HepG2 (cell line): ENCODE measurements around the gene MLH1. TPM values are rescaled to one million over a fixed set of nuclear protein-coding genes. Genes with fewer than 3 reads are reported as not detected.

ENCODE experiments used
- ATAD3A ChIP-seq: sonication (generic); formaldehyde crosslinking; IDR thresholded peaks from 2 replicates; pipeline ENCODE4 v1.4.0; 2020; ENCODE audit warnings: missing genetic modification reagents
- BORCS8-MEF2B ChIP-seq: sonication (generic); formaldehyde crosslinking; IDR thresholded peaks from 2 replicates; pipeline ENCODE4 v1.8.0; 2022; ENCODE audit warnings: mild to moderate bottlenecking, missing genetic modification reagents
- ELF3 ChIP-seq: IDR thresholded peaks from 2 replicates; pipeline ENCODE4 v1.6.1; 2016; ENCODE audit warnings: missing genetic modification reagents, missing compliant biosample characterization
- HIVEP1 ChIP-seq: sonication (generic); formaldehyde crosslinking; IDR thresholded peaks from 2 replicates; pipeline ENCODE4 v1.4.0; 2020; ENCODE audit warnings: mild to moderate bottlenecking, missing genetic modification reagents
- ISX ChIP-seq: sonication (generic); formaldehyde crosslinking; conservative IDR thresholded peaks from 2 replicates; pipeline ENCODE4 v1.5.0; 2020; ENCODE audit warnings: missing genetic modification reagents
- KDM2A ChIP-seq: sonication (generic); formaldehyde crosslinking; IDR thresholded peaks from 2 replicates; pipeline ENCODE4 v1.4.0; 2020; ENCODE audit warnings: low read depth, missing genetic modification reagents, borderline replicate concordance
- NCOA2 ChIP-seq: sonication (generic); formaldehyde crosslinking; IDR thresholded peaks from 2 replicates; pipeline ENCODE4 v1.8.0; 2022; ENCODE audit warnings: inconsistent platforms
- NFYB ChIP-seq: sonication (generic); formaldehyde crosslinking; IDR thresholded peaks from 2 replicates; pipeline ENCODE4 v1.4.0; 2020; ENCODE audit warnings: missing genetic modification reagents
- SCMH1 ChIP-seq: sonication (generic); formaldehyde crosslinking; IDR thresholded peaks from 2 replicates; pipeline ENCODE4 v1.9.0; 2021; ENCODE audit warnings: missing genetic modification reagents, mild to moderate bottlenecking, borderline replicate concordance
- SIN3B ChIP-seq: fragments of 150-350 bp; IDR thresholded peaks from 2 replicates; pipeline ENCODE4 v1.6.1; 2014; ENCODE audit warnings: low read length
- SMARCE1 ChIP-seq: fragments of 450-650 bp; IDR thresholded peaks from 2 replicates; pipeline ENCODE4 v1.6.1; 2017; ENCODE audit warnings: borderline replicate concordance
- SOX13 ChIP-seq, 3 experiments: fragments of 450-650 bp in 1 of 3; sonication (generic) in 1 of 3; formaldehyde crosslinking in 1 of 3; IDR thresholded peaks in 2 of 3; conservative IDR thresholded peaks in 1 of 3; 2 replicates each; pipeline versions ENCODE4 v1.5.0 to v1.6.1; 2016 to 2020; ENCODE audit warnings: antibody characterized with exemption in 1 of 3, mild to moderate bottlenecking in 1 of 3, missing compliant biosample characterization in 1 of 3, missing genetic modification reagents in 1 of 3, moderate library complexity in 1 of 3
- SOX6 ChIP-seq, 2 experiments: fragments of 450-650 bp in 1 of 2; sonication (generic) in 1 of 2; formaldehyde crosslinking in 1 of 2; IDR thresholded peaks; 2 replicates each; pipeline versions ENCODE4 v1.4.0 to v1.6.1; 2017 to 2020; ENCODE audit warnings: antibody characterized with exemption in 1 of 2, mild to moderate bottlenecking in 1 of 2, missing genetic modification reagents in 1 of 2
- SP4 ChIP-seq: sonication (generic); formaldehyde crosslinking; IDR thresholded peaks from 2 replicates; pipeline ENCODE4 v1.8.1; 2023; ENCODE audit warnings: mild to moderate bottlenecking, missing genetic modification reagents
- TGIF2 ChIP-seq: IDR thresholded peaks from 2 replicates; pipeline ENCODE4 v1.6.1; 2016; ENCODE audit warnings: control low read depth, missing compliant biosample characterization
- U2AF1 ChIP-seq: fragments of 200-400 bp; formaldehyde crosslinking; optimal IDR thresholded peaks from 2 replicates; pipeline ENCODE3; 2017; ENCODE audit warnings: mild to moderate bottlenecking, low read depth, low read length
- ZIK1 ChIP-seq: sonication (generic); formaldehyde crosslinking; IDR thresholded peaks from 2 replicates; pipeline ENCODE4 v1.5.0; 2020; ENCODE audit warnings: mild to moderate bottlenecking, low read depth, missing genetic modification reagents, borderline replicate concordance
- ZMYM3 ChIP-seq: sonication (generic); formaldehyde crosslinking; IDR thresholded peaks from 2 replicates; pipeline ENCODE4 v1.5.1; 2020; ENCODE audit warnings: mild to moderate bottlenecking, missing genetic modification reagents
- ZNF253 ChIP-seq: sonication (generic); formaldehyde crosslinking; IDR thresholded peaks from 2 replicates; pipeline ENCODE4 v1.8.0; 2022; ENCODE audit warnings: mild to moderate bottlenecking, missing genetic modification reagents, borderline replicate concordance
- ZNF331 ChIP-seq: sonication (generic); formaldehyde crosslinking; IDR thresholded peaks from 2 replicates; pipeline ENCODE4 v1.4.0; 2020; ENCODE audit warnings: missing genetic modification reagents
- ZNF543 ChIP-seq: sonication (generic); formaldehyde crosslinking; IDR thresholded peaks from 2 replicates; pipeline ENCODE4 v1.4.0; 2020; ENCODE audit warnings: mild to moderate bottlenecking, missing genetic modification reagents
- ZNF747 ChIP-seq: sonication (generic); formaldehyde crosslinking; IDR thresholded peaks from 2 replicates; pipeline ENCODE4 v1.8.1; 2023; ENCODE audit warnings: missing genetic modification reagents, mild to moderate bottlenecking, borderline replicate concordance
- ZNF781 ChIP-seq: sonication (generic); formaldehyde crosslinking; IDR thresholded peaks from 2 replicates; pipeline ENCODE4 v1.5.1; 2020; ENCODE audit warnings: borderline replicate concordance, mild to moderate bottlenecking, missing genetic modification reagents; ENCODE audit errors: not compliant biosample characterization
- polyA plus RNA-seq, 8 experiments: library from polyadenylated mRNA; depleted of rRNA in 3 of 8; stranded (reverse) in 7 of 8; unstranded in 1 of 8; fragments of >200 nt; fragmentation: Illumina TruSeq in 4 of 8; extraction: Trizol in 4 of 8; gene quantifications; 2 replicates each; pipeline versions ENCODE4 v1.2.1 to v1.2.3, GENCODE V29; 2011 to 2016; ENCODE audit warnings: low read depth in 4 of 8, missing spikeins in 1 of 8, mixed read lengths in 1 of 8; ENCODE audit not compliant: insufficient read depth in 1 of 8
- total RNA-seq, 5 experiments: library from RNA; depleted of rRNA; stranded (reverse); fragments of >200 nt; fragmentation: Illumina TruSeq; extraction: Trizol; gene quantifications; 2 replicates each; pipeline ENCODE4 v1.2.3, GENCODE V29; 2016; ENCODE audit warnings: low read depth in 1 of 5
- TF ChIP-seq, protein P1 (sequence below): sonication (generic); formaldehyde crosslinking; IDR thresholded peaks from 2 replicates; pipeline ENCODE4 v1.4.0; 2020; ENCODE audit warnings: missing genetic modification reagents, borderline replicate concordance
- TF ChIP-seq, protein P2 (sequence below): sonication (generic); formaldehyde crosslinking; IDR thresholded peaks from 2 replicates; pipeline ENCODE4 v1.4.0; 2020; ENCODE audit warnings: missing genetic modification reagents, borderline replicate concordance

Gene MLH1
- total and polyA plus RNA-seq, 2 of the 13 experiments (the other 11 are each of a cell fraction or from before 2014, with no cell fraction given): 29.5 to 70.8 TPM

DNA sequence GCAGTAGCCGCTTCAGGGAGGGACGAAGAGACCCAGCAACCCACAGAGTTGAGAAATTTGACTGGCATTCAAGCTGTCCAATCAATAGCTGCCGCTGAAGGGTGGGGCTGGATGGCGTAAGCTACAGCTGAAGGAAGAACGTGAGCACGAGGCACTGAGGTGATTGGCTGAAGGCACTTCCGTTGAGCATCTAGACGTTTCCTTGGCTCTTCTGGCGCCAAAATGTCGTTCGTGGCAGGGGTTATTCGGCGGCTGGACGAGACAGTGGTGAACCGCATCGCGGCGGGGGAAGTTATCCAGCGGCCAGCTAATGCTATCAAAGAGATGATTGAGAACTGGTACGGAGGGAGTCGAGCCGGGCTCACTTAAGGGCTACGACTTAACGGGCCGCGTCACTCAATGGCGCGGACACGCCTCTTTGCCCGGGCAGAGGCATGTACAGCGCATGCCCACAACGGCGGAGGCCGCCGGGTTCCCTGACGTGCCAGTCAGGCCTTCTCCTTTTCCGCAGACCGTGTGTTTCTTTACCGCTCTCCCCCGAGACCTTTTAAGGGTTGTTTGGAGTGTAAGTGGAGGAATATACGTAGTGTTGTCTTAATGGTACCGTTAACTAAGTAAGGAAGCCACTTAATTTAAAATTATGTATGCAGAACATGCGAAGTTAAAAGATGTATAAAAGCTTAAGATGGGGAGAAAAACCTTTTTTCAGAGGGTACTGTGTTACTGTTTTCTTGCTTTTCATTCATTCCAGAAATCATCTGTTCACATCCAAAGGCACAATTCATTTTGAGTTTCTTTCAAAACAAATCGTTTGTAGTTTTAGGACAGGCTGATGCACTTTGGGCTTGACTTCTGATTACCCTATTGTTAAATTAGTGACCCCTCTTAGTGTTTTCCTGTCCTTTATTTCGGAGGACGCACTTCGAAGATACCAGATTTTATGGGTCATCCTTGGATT, at the start of gene MLH1 (continued):
- TF ChIP-seq ZNF747 (CRISPR knock-in tag): peak; percentile 65; the same call in 1 of the 2 replicates
- TF ChIP-seq ZNF253: peak; percentile 81; the same call in 1 of the 2 replicates
- TF ChIP-seq NFYB (CRISPR knock-in tag): peak; percentile 98
- TF ChIP-seq TGIF2 (CRISPR knock-in tag): peak; percentile 86; the same call in 1 of the 2 replicates
- no peak for TF ChIP-seq ZIK1
- no peak for TF ChIP-seq ELF3 (CRISPR knock-in tag)
- no peak for TF ChIP-seq ISX
- TF ChIP-seq U2AF1: no peak
- TF ChIP-seq SIN3B: peak; percentile 57; the same call in 1 of the 2 replicates
- no peak for TF ChIP-seq BORCS8-MEF2B
- TF ChIP-seq SP4 (CRISPR knock-in tag): peak; percentile 74
- TF ChIP-seq NCOA2 (CRISPR knock-in tag): peak; percentile 30; the same call in 1 of the 2 replicates
- peak; percentile 79 for TF ChIP-seq HIVEP1 (CRISPR knock-in tag)
- peak; percentile 2 for TF ChIP-seq ZNF781
- TF ChIP-seq, protein P1, sequence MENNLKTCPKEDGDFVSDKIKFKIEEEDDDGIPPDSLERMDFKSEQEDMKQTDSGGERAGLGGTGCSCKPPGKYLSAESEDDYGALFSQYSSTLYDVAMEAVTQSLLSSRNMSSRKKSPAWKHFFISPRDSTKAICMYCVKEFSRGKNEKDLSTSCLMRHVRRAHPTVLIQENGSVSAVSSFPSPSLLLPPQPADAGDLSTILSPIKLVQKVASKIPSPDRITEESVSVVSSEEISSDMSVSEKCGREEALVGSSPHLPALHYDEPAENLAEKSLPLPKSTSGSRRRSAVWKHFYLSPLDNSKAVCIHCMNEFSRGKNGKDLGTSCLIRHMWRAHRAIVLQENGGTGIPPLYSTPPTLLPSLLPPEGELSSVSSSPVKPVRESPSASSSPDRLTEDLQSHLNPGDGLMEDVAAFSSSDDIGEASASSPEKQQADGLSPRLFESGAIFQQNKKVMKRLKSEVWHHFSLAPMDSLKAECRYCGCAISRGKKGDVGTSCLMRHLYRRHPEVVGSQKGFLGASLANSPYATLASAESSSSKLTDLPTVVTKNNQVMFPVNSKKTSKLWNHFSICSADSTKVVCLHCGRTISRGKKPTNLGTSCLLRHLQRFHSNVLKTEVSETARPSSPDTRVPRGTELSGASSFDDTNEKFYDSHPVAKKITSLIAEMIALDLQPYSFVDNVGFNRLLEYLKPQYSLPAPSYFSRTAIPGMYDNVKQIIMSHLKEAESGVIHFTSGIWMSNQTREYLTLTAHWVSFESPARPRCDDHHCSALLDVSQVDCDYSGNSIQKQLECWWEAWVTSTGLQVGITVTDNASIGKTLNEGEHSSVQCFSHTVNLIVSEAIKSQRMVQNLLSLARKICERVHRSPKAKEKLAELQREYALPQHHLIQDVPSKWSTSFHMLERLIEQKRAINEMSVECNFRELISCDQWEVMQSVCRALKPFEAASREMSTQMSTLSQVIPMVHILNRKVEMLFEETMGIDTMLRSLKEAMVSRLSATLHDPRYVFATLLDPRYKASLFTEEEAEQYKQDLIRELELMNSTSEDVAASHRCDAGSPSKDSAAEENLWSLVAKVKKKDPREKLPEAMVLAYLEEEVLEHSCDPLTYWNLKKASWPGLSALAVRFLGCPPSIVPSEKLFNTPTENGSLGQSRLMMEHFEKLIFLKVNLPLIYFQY (CRISPR knock-in tag): no peak
- TF ChIP-seq, protein P2, sequence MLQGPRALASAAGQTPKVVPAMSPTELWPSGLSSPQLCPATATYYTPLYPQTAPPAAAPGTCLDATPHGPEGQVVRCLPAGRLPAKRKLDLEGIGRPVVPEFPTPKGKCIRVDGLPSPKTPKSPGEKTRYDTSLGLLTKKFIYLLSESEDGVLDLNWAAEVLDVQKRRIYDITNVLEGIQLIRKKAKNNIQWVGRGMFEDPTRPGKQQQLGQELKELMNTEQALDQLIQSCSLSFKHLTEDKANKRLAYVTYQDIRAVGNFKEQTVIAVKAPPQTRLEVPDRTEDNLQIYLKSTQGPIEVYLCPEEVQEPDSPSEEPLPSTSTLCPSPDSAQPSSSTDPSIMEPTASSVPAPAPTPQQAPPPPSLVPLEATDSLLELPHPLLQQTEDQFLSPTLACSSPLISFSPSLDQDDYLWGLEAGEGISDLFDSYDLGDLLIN: peak; percentile 73; the same call in 1 of the 2 replicates
- TF ChIP-seq SOX13 (IDR thresholded peaks at IDR 0.05): no peak
- no peak for TF ChIP-seq SOX13 (CRISPR knock-in tag; conservative IDR thresholded peaks at IDR 0.05 in 1 of 2, IDR thresholded peaks at IDR 0.05 in 1 of 2)
- no peak for TF ChIP-seq ZMYM3 (CRISPR knock-in tag)
- no peak for TF ChIP-seq ATAD3A (CRISPR knock-in tag)
- TF ChIP-seq SOX6 (IDR thresholded peaks at IDR 0.05): no peak
- peak; percentile 60 for TF ChIP-seq SOX6 (CRISPR knock-in tag; IDR thresholded peaks at IDR 0.05)
- 0 out of 2 replicates have a peak, but pooled peaks have one; percentile 53 for TF ChIP-seq KDM2A (CRISPR knock-in tag)
- no peak for TF ChIP-seq SCMH1 (CRISPR knock-in tag)
- no peak for TF ChIP-seq SMARCE1
- TF ChIP-seq ZNF543 (CRISPR knock-in tag): no peak
- TF ChIP-seq ZNF331 (CRISPR knock-in tag): no peak
